SU-DHL-6 (cell line): Measurements from ENCODE around the gene RRM2.

Experiments
- EZH2phosphoT487 ChIP-seq: fragments of 200-600 bp; sonication (generic), shearing (Covaris generic); conservative IDR thresholded peaks from 2 replicates; pipeline ENCODE4 v1.6.1; 2018; ENCODE audit warnings: mild to moderate bottlenecking, antibody characterized with exemption, low read length, moderate library complexity, mixed read lengths
- TF ChIP-seq, protein P1 (sequence below): fragments of 200-600 bp; sonication (generic); IDR thresholded peaks from one replicate; pipeline ENCODE4 v1.5.1; 2017; ENCODE audit warnings: antibody characterized with exemption, mild to moderate bottlenecking, low read length, moderate library complexity; ENCODE audit not compliant: insufficient read depth, poor library complexity, severe bottlenecking

DNA sequence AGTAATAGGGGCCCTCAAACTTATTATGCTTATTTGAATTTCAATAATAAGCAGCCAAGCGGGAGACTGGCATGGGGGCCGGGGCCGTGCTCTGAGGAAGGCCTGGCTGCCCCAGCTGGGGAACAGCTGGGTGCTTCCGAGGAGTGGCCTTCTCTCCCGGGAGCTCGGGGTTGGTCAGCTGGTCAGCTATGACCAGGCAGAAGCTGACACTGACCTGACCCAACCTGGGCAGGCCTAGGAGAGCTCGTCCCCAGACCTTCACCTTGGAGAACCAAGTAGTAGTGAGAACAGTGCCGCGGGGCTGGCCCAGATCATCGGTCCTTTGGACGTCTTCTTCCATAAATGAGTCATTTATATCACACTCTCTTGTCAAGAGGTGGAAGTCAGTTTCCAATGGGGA, 36.1 kb downstream of the RRM2 start:
- TF ChIP-seq, protein P1, sequence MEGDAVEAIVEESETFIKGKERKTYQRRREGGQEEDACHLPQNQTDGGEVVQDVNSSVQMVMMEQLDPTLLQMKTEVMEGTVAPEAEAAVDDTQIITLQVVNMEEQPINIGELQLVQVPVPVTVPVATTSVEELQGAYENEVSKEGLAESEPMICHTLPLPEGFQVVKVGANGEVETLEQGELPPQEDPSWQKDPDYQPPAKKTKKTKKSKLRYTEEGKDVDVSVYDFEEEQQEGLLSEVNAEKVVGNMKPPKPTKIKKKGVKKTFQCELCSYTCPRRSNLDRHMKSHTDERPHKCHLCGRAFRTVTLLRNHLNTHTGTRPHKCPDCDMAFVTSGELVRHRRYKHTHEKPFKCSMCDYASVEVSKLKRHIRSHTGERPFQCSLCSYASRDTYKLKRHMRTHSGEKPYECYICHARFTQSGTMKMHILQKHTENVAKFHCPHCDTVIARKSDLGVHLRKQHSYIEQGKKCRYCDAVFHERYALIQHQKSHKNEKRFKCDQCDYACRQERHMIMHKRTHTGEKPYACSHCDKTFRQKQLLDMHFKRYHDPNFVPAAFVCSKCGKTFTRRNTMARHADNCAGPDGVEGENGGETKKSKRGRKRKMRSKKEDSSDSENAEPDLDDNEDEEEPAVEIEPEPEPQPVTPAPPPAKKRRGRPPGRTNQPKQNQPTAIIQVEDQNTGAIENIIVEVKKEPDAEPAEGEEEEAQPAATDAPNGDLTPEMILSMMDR = no peak
- no peak for TF ChIP-seq EZH2phosphoT487
